ENCODE data around the gene FGD4.

The FGD4 gene

GRCh38 chr12:32641287-32641901, 242.0 kb downstream of the FGD4 start:
- H3K27me3 ChIP-seq (ENCODE audit: insufficient read depth, low read depth, severe bottlenecking): no peaks in the 10 kb centered on the region
- no peak for DNase-seq
- no peak for TF ChIP-seq CTCF (IDR thresholded peaks at IDR 0.05; ENCODE audit: low read depth, low read length)
- H3K9me3 ChIP-seq (ENCODE audit: severe bottlenecking): no peaks in the 10 kb centered on the region
- H3K36me3 ChIP-seq: no peaks in the 10 kb centered on the region; the same call in 1 of the 2 replicates
- no peak overlapping the region for H3K4me3 ChIP-seq (ENCODE audit: low read depth, low read length)
- no peak overlapping the region for H3K27ac ChIP-seq

DNA sequence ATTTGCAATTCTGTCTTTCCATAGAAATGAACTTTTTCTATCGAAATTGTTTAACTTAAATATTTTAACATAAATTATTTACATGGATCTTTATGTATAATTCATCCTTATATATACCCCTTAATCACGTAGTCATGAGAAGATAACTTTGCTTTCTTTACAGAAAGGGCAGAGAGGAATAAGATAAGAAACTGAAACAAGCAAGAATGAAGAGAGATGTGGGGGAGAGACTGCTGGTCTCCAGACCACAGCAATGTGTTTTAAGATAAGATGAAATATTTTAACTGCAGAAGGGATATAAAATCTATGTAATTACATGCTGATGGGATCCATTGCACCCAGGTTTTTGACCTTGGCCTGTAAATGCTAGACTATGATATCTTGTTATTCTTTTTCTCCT, 245.1 kb downstream of the FGD4 start:
- H3K27me3 ChIP-seq (ENCODE audit: insufficient read depth, low read depth, severe bottlenecking): no peaks in the 10 kb centered on the region
- H3K9me3 ChIP-seq (ENCODE audit: severe bottlenecking): no peaks in the 10 kb centered on the region
- no peak for DNase-seq
- no peaks in the 10 kb centered on the region for H3K36me3 ChIP-seq
- no peak overlapping the region for H3K27ac ChIP-seq
- H3K4me3 ChIP-seq (ENCODE audit: low read depth, low read length): no peak overlapping the region
- no peak for TF ChIP-seq CTCF (IDR thresholded peaks at IDR 0.05; ENCODE audit: low read depth, low read length)

GRCh38 chr12:32647275-32647674, 247.9 kb downstream of the FGD4 start:
- no peaks in the 10 kb centered on the region for H3K27me3 ChIP-seq (ENCODE audit: insufficient read depth, low read depth, severe bottlenecking)
- no peak for DNase-seq
- H3K27ac ChIP-seq: no peak overlapping the region
- H3K9me3 ChIP-seq (ENCODE audit: severe bottlenecking): no peaks in the 10 kb centered on the region
- no peaks in the 10 kb centered on the region for H3K36me3 ChIP-seq
- no peak for TF ChIP-seq CTCF (IDR thresholded peaks at IDR 0.05; ENCODE audit: low read depth, low read length)
- H3K4me3 ChIP-seq (ENCODE audit: low read depth, low read length): no peak overlapping the region

- no peak for TF ChIP-seq CTCF (IDR thresholded peaks at IDR 0.05; ENCODE audit: low read depth, low read length)
- Histone ChIP-seq H3K4me3 (ENCODE audit: low read depth, low read length) (no peak overlapping the region), H3K27me3 (ENCODE audit: insufficient read depth, low read depth, severe bottlenecking) (no peaks in the 10 kb centered on the region), H3K27ac (no peak overlapping the region), H3K36me3 (no peaks in the 10 kb centered on the region), H3K9me3 (ENCODE audit: severe bottlenecking) (no peaks in the 10 kb centered on the region)
- DNase-seq: no peak
Measured at GRCh38 chr12:32650508-32650907, 251.2 kb downstream of the FGD4 start.

GRCh38 chr12:32651151-32651955, 252.0 kb downstream of the FGD4 start:
- TF ChIP-seq CTCF (IDR thresholded peaks at IDR 0.05; ENCODE audit: low read depth, low read length): no peak
- no peaks in the 10 kb centered on the region for H3K9me3 ChIP-seq (ENCODE audit: severe bottlenecking)
- no peak for DNase-seq
- no peak overlapping the region for H3K27ac ChIP-seq
- H3K27me3 ChIP-seq (ENCODE audit: insufficient read depth, low read depth, severe bottlenecking): no peaks in the 10 kb centered on the region
- no peaks in the 10 kb centered on the region for H3K36me3 ChIP-seq
- no peak overlapping the region for H3K4me3 ChIP-seq (ENCODE audit: low read depth, low read length)

DNA sequence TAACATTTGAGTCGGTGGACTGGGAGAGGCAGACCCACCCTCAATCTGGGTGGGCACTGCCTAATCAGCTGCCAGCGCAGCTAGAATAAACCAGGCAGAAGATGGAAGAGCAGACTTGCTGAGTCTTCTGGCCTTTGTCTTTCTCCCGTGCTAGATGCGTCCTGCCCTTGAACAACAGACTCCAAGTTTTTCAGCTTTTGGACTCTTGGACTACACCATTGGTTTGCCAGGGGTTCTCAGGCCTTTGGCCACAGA, 252.5 kb downstream of the FGD4 start:
- no peaks in the 10 kb centered on the region for H3K36me3 ChIP-seq
- H3K9me3 ChIP-seq (ENCODE audit: severe bottlenecking): no peaks in the 10 kb centered on the region
- DNase-seq: no peak
- H3K4me3 ChIP-seq (ENCODE audit: low read depth, low read length): no peak overlapping the region
- no peak for TF ChIP-seq CTCF (IDR thresholded peaks at IDR 0.05; ENCODE audit: low read depth, low read length)
- H3K27me3 ChIP-seq (ENCODE audit: insufficient read depth, low read depth, severe bottlenecking): no peaks in the 10 kb centered on the region
- no peak overlapping the region for H3K27ac ChIP-seq
